ENCODE results near the gene C1QB.

DNA sequence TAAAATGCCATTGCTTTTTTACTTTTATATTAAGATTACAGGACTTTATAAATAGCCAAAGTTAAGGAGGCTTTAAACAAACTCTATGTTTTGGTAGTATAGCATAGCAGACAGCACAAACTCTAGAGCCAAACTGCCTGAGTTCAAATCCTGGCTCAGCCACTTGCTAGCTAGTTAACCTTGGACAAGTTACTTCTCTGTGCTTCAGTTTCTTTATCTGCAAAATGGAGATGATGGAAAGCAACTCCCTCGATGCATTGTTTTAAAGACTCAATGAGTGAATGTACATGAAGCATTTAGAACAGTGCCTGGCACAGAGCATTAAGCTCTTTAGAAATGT, 21.3 kb downstream of the C1QB start:
- no peak for TF ChIP-seq POLR2A (IDR thresholded peaks at IDR 0.05)
- TF ChIP-seq, protein P1, sequence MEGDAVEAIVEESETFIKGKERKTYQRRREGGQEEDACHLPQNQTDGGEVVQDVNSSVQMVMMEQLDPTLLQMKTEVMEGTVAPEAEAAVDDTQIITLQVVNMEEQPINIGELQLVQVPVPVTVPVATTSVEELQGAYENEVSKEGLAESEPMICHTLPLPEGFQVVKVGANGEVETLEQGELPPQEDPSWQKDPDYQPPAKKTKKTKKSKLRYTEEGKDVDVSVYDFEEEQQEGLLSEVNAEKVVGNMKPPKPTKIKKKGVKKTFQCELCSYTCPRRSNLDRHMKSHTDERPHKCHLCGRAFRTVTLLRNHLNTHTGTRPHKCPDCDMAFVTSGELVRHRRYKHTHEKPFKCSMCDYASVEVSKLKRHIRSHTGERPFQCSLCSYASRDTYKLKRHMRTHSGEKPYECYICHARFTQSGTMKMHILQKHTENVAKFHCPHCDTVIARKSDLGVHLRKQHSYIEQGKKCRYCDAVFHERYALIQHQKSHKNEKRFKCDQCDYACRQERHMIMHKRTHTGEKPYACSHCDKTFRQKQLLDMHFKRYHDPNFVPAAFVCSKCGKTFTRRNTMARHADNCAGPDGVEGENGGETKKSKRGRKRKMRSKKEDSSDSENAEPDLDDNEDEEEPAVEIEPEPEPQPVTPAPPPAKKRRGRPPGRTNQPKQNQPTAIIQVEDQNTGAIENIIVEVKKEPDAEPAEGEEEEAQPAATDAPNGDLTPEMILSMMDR (IDR thresholded peaks at IDR 0.05), result no peak

Data from esophagus squamous epithelium (tissue), 4 donors.